HFF-Myc (cell line): ENCODE results near the gene MACF1.

ENCODE experiments used
- DNase-seq: peaks from one replicate; pipeline ENCODE4 v3.0.0-alpha.2; 2011; ENCODE audit warnings: low read depth; ENCODE audit errors: extremely low read depth
- H3K4me3 ChIP-seq: replicated peaks from 2 replicates; pipeline ENCODE4 v1.5.1; 2011; ENCODE audit warnings: low read depth, mild to moderate bottlenecking, control low read depth, low read length
- TF ChIP-seq, protein P1 (sequence below): IDR thresholded peaks from 2 replicates; pipeline ENCODE4 v1.5.1; 2012; ENCODE audit warnings: mild to moderate bottlenecking, low read depth, low read length, control low read depth; ENCODE audit errors: missing control alignments

MACF1 gene

DNA sequence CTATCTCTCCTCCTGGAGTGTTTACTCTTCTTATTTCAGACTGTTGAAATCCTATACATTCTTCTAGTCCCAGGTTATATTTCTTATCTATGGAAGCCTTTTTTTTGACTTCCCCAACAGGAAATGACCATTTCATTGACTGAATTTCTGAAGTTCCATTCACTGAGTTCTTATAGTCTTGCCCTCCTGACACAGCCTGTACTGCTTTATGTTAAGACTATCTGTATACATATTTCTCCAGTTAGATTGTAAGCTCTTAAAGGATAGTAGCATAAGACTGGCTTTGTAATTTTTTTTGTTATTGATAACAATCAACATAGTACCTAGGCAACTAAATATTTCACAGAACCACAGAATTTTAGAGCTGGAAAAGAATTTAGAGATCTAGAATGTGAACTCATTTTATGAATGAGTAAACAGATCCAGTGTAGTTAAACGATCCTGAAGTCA lies 14.9 kb upstream of the MACF1 start:
- TF ChIP-seq, protein P1, sequence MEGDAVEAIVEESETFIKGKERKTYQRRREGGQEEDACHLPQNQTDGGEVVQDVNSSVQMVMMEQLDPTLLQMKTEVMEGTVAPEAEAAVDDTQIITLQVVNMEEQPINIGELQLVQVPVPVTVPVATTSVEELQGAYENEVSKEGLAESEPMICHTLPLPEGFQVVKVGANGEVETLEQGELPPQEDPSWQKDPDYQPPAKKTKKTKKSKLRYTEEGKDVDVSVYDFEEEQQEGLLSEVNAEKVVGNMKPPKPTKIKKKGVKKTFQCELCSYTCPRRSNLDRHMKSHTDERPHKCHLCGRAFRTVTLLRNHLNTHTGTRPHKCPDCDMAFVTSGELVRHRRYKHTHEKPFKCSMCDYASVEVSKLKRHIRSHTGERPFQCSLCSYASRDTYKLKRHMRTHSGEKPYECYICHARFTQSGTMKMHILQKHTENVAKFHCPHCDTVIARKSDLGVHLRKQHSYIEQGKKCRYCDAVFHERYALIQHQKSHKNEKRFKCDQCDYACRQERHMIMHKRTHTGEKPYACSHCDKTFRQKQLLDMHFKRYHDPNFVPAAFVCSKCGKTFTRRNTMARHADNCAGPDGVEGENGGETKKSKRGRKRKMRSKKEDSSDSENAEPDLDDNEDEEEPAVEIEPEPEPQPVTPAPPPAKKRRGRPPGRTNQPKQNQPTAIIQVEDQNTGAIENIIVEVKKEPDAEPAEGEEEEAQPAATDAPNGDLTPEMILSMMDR: no peak
- no peak for DNase-seq

DNA sequence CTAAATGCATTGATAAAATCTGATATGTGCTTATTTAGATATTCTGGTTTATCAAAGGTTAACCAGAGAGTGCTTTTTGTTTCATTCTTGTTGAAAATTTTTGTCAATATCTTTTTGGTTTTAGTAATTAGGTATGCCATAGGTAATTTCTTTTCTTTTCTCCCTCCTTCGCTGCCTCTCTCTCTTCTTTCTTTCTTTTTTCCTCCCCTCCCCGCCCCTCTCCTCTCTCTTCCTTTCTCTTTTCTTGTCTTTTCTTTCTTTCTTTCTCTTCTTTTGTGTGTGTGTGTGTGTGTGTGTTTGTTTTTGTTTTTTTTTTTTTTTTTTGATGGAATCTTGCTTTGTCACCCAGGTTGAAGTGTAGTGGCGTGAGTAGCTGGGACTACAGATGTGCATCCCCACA lies 14.4 kb upstream of the MACF1 start:
- no peak overlapping the region for H3K4me3 ChIP-seq
- TF ChIP-seq, protein P1: no peak
- no peak for DNase-seq

More for the DNA sequence above, 14.9 kb upstream of the MACF1 start:
- no peak overlapping the region for H3K4me3 ChIP-seq

DNA sequence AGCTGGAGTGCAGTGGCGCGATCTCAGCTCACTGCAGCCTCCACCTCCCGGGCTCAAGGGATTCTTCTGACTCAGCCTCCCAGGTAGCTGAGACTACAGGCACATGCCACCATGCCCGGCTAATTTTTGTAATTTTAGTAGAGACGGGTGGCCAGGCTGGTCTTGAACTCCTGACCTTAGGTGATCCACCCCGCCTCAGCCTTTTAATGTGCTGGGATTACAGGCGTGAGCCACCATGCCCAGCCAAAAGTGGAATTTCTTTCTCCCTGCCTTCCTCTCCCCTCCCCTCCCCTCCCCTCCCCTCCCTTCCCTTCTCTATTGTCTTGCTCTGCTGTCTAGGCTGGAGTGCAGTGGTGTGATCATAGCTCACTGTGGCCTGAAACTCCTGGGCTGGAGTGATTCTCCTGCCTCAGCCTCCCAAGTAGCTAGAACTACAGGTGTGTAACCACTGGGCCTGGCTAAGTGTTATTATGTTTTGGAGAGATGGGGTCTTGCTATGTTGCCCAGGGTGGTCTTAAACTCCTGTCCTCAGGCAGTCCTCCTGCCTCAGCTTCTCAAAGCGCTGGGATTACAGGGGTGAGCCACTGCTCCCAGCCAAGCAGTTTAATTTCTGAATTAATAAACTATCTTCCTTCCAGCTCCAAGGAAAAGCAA lies 10.0 kb upstream of the MACF1 start:
- TF ChIP-seq, protein P1: no peak
- no peak for DNase-seq
- no peak overlapping the region for H3K4me3 ChIP-seq

DNA sequence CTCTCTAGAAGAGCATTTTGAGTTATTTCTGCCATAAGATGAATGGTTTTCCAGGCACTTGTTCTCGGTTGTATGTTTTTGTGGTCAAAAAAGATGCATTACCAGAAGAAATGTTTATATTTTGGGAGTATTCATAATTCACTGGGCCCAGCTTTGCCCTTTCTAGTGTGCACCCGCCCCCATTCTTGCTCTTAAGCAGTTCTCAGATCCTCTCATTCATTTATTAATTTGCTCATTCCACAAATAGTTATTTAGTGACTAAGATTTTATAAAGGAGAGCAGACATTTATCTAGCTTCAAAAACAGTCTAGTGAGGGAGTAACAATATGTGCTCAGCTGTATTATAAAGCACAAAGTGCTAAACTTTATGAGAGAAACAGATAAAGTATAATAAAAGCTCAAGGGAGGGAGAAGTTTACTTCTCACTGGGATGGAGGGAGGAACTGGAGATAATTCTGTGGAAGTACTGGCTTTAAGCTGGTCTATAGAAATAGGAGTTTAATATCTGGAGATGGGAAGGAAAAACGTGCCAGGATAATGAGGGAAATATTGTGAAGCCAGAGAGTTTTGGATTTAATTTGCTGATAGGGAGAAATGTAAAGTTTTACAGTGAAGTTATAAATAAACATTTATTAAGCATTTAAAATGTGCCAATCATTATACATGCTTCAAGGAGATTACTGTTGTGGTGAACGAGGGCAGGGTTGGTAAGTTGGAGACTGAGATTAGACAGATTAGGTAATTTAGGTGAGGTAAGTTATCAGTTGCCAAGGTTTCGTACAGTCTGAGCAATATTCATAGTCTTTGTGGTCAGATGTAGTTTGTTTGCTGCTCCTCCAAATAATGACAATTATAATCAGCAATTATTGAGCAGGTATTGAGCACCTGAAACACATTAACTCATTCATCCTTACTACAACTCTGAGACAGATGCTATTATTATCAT lies 9.1 kb upstream of the MACF1 start:
- no peak overlapping the region for H3K4me3 ChIP-seq
- TF ChIP-seq, protein P1: no peak
- no peak for DNase-seq

DNA sequence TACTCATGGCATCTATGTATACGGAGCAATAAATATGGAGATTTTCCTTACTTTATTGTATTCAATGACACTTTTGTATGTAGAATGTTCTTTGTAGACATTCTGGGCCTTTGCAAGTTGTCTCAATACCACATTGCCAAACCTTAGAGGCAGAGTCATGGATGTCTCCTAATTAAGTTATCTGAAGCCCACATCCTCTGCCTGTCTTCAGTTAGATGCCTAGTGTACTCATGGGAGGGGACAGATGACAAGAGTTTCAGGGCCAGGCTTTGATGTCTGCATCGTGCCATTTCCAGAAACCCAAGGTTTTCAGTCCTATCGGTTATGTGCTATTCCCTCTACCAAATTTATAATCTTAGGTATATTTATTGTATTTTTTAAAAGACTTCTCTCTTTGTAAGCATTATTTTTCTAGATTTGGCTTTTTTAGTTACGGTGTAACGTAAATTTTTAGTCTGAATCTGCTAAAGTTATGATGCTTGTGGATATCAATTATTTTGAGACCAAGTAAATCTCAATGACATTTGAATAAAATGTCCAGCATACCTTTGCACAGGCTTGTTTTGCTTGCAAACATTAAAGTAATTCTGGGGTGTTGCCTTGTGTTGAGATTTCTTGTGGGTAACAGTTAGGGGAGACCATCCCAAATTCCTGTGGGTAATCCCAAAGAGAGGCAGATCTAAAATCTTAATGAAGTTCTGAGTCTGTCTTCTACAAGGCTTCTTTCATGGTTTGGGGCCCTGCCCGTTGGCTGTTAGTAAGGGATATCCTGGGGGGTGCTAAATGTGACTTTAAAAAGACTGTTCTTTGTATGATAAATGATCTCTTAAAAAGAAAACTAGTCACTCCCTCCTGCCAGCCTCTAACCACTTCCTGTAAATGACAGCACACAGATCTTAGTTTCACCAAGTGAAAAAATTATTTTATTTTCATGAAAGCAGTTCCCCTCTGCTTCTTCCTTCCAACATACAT lies 8.0 kb upstream of the MACF1 start:
- no peak for DNase-seq
- no peak overlapping the region for H3K4me3 ChIP-seq
- TF ChIP-seq, protein P1: no peak

DNA sequence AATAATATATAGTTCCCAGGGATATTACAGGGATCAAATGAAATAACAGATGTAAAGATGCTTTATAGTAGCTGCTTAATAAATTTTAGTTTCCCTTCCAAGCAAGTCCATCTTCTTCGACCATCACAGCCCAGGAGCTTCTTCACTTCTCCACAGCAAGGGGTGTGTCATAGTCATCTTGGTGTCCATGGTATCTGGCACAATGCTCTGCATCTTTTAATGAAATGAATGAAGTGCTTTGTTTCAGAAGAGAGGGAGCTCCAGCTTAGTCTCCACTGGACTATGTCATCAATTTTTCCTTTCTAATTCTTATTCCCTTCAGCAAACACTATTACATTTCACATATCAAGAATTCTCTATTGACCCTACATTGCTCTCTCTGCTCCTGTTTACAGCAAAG lies 4.9 kb upstream of the MACF1 start:
- no peak for DNase-seq
- H3K4me3 ChIP-seq: no peak overlapping the region
- TF ChIP-seq, protein P1: no peak
